H1 (cell line): Measurements from ENCODE around the gene FANCF. TPM values are rescaled to one million over a fixed set of nuclear protein-coding genes. Genes with fewer than 3 reads are reported as not detected.

Experiments used
- CREB1 ChIP-seq: IDR thresholded peaks from 2 replicates; pipeline ENCODE4 v1.6.1; 2012; ENCODE audit warnings: inconsistent platforms
- FOSL1 ChIP-seq: IDR thresholded peaks from 2 replicates; pipeline ENCODE4 v1.6.1; 2011; ENCODE audit warnings: mild to moderate bottlenecking, low read depth, low read length, moderate library complexity; ENCODE audit not compliant: insufficient read depth
- JUND ChIP-seq: IDR thresholded peaks from 2 replicates; pipeline ENCODE4 v1.6.1; 2011; ENCODE audit warnings: mild to moderate bottlenecking, improper control_type of control experiment, low read length
- PHF8 ChIP-seq: fragments of 200-600 bp; sonication (generic); conservative IDR thresholded peaks from 2 replicates; pipeline ENCODE4 v1.7.1; 2012; ENCODE audit warnings: low read depth, mild to moderate bottlenecking, inconsistent platforms, low read length, moderate library complexity
- POLR2AphosphoS5 ChIP-seq: IDR thresholded peaks from 2 replicates; pipeline ENCODE4 v1.6.1; 2011; ENCODE audit warnings: low read depth, low read length
- POU5F1 ChIP-seq: IDR thresholded peaks from 2 replicates; pipeline ENCODE4 v1.6.1; 2011; ENCODE audit warnings: low read depth, mild to moderate bottlenecking, low read length, moderate library complexity
- SIX5 ChIP-seq: IDR thresholded peaks from 2 replicates; pipeline ENCODE4 v1.6.1; 2011; ENCODE audit warnings: mild to moderate bottlenecking, low read depth, low read length
- TEAD4 ChIP-seq: IDR thresholded peaks from 2 replicates; pipeline ENCODE4 v1.6.1; 2012; ENCODE audit warnings: low read depth, low read length, inconsistent platforms, mixed read lengths
- polyA plus RNA-seq, 7 experiments: library from polyadenylated mRNA; depleted of rRNA in 3 of 7; stranded (reverse) in 5 of 7; unstranded in 2 of 7; fragments of >200 nt in 5 of 7; fragments of 200-250 nt in 2 of 7; gene quantifications; 1 replicate in 5 of 7; 2 replicates in 1 of 7; 4 replicates in 1 of 7; pipeline versions ENCODE4 v1.2.1 to v1.2.3, GENCODE V29; 2011 to 2013; ENCODE audit warnings: missing spikeins in 2 of 7, mixed read lengths in 2 of 7
- total RNA-seq: library from RNA; stranded (reverse); fragmentation: NEBNext Ultra II Directional; extraction: Animal tissue kit (Norgen Biotek cat#: 25700); gene quantifications from 2 replicates; pipeline ENCODE4 v1.2.1, GENCODE V29; 2021

FANCF gene
- total and polyA plus RNA-seq, 2 of the 8 experiments (the other 6 are each of a cell fraction or from before 2014, with no cell fraction given) = 10.0 to 29.4 TPM

GRCh38 chr11:22625448-22626287 is at the start of gene FANCF (continued):
- TF ChIP-seq JUND (no peak), POLR2AphosphoS5 (peak; percentile 89), SIX5 (no peak), PHF8 (peak; percentile 81; the same call in 1 of the 2 replicates), TEAD4 (no peak), CREB1 (peak; percentile 85), FOSL1 (no peak), POU5F1 (no peak)
